Suprapubic skin (tissue), 3 donors: ENCODE results near the gene NSD1.

ENCODE experiments used
- CTCF ChIP-seq, 2 donors: fragments of 200-600 bp in 1 of 2; fragments of 450-650 bp in 1 of 2; sonication (generic) in 1 of 2; IDR thresholded peaks; one replicate each; pipeline ENCODE4 v1.5.1; 2016 to 2019; ENCODE audit warnings: antibody characterized with exemption in 2 of 2, mild to moderate bottlenecking in 1 of 2, moderate library complexity in 1 of 2
- POLR2A ChIP-seq, 2 donors: fragments of 450-650 bp; IDR thresholded peaks; one replicate each; pipeline ENCODE4 v1.6.1; 2017; ENCODE audit warnings: antibody characterized with exemption in 2 of 2, mild to moderate bottlenecking in 2 of 2, moderate library complexity in 2 of 2

- TF ChIP-seq CTCF (IDR thresholded peaks at IDR 0.05) = no peak
- no peak for TF ChIP-seq POLR2A (IDR thresholded peaks at IDR 0.05)
Measured at GRCh38 chr5:177130211-177131018, 3.2 kb upstream of the NSD1 start.
